ENCODE measurements around the gene LBHD2. TPM values are rescaled to one million over a fixed set of nuclear protein-coding genes. Genes with fewer than 3 reads are reported as not detected.

The LBHD2 gene
- total and polyA plus RNA-seq, 10 donors = 0.52 to 0.55 TPM; not detected in 8

- Histone ChIP-seq H3K4me1 (peaks cover 0 to 12% (median 0%) of the 10 kb centered on the region in 6 donors), H3K27ac (no peak overlapping the region), H3K36me3 (no peaks in the 10 kb centered on the region), H3K4me3 (no peak overlapping the region), H3K27me3 (replicated peaks in 1 of 7) (peaks cover 0 to 10% (median 0%) of the 10 kb centered on the region in 7 donors), H3K9me3 (no peaks in the 10 kb centered on the region)
- TF ChIP-seq CTCF (IDR thresholded peaks at IDR 0.05 in 8 of 11, conservative IDR thresholded peaks at IDR 0.05 in 3 of 11) (no peak), POLR2AphosphoS5 (IDR thresholded peaks at IDR 0.05) (no peak), POLR2A (IDR thresholded peaks at IDR 0.05) (no peak)
- WGBS, 5 donors = 89 to 94% (median 92%) methylated on average over 12 of the region's 12 CpGs
- DNase-seq = peak; percentile 23
- intact Hi-C loops (cut with DNase I; ENCODE audit: low total_unique reads) = no loop called here
Measured at GRCh38 chr14:103064978-103065377, 19.0 kb upstream of the LBHD2 start.

- TF ChIP-seq POLR2A (IDR thresholded peaks at IDR 0.05) (no peak), CTCF (IDR thresholded peaks at IDR 0.05 in 8 of 11, conservative IDR thresholded peaks at IDR 0.05 in 3 of 11) (no peak), POLR2AphosphoS5 (IDR thresholded peaks at IDR 0.05) (no peak)
- Histone ChIP-seq H3K4me3 (no peak overlapping the region), H3K36me3 (no peaks in the 10 kb centered on the region), H3K27ac (peak overlapping the region in 2 of 8 donors; percentile 23 to 27), H3K9me3 (no peaks in the 10 kb centered on the region), H3K27me3 (replicated peaks in 1 of 7) (peaks cover 0 to 10% (median 0%) of the 10 kb centered on the region in 7 donors), H3K4me1 (peaks cover 0 to 19% (median 3%) of the 10 kb centered on the region in 6 donors)
- peak; percentile 34 for DNase-seq
- 76 to 89% (median 82%) methylated on average over 7 of the region's 7 CpGs for WGBS, 5 donors
- intact Hi-C loops (cut with DNase I; ENCODE audit: low total_unique reads) = no loop called here
Measured at GRCh38 chr14:103065861-103066260, 18.1 kb upstream of the LBHD2 start.

- no peak for TF ChIP-seq POLR2A (IDR thresholded peaks at IDR 0.05)
- TF ChIP-seq POLR2AphosphoS5 (IDR thresholded peaks at IDR 0.05) = peak in 1 of 3 donors; percentile 68
- Histone ChIP-seq H3K27ac (peak overlapping the region in 1 of 8 donors; percentile 23), H3K4me1 (peaks cover 0 to 24% (median 7%) of the 10 kb centered on the region in 6 donors), H3K27me3 (replicated peaks in 1 of 7) (peaks cover 0 to 10% (median 0%) of the 10 kb centered on the region in 7 donors), H3K4me3 (no peak overlapping the region), H3K9me3 (no peaks in the 10 kb centered on the region), H3K36me3 (no peaks in the 10 kb centered on the region)
- intact Hi-C loops (cut with DNase I; ENCODE audit: low total_unique reads) = no loop called here
- peak; percentile 35 for DNase-seq
- WGBS, 5 donors = 52 to 78% (median 61%) methylated on average over 9 of the region's 9 CpGs
Measured at GRCh38 chr14:103066399-103066798, 17.6 kb upstream of the LBHD2 start.

- H3K27me3 ChIP-seq (replicated peaks in 1 of 7) = peaks cover 0 to 10% (median 0%) of the 10 kb centered on the region in 7 donors
- no peak overlapping the region for H3K27ac ChIP-seq
- H3K4me1 ChIP-seq = peaks cover 0 to 34% (median 15%) of the 10 kb centered on the region in 6 donors
- intact Hi-C loops (cut with DNase I; ENCODE audit: low total_unique reads) = no loop called here
- DNase-seq = peak; percentile 15
- TF ChIP-seq POLR2AphosphoS5 (IDR thresholded peaks at IDR 0.05) = no peak
- TF ChIP-seq CTCF (IDR thresholded peaks at IDR 0.05 in 8 of 11, conservative IDR thresholded peaks at IDR 0.05 in 3 of 11) = no peak
- TF ChIP-seq POLR2A (IDR thresholded peaks at IDR 0.05) = no peak
- 78 to 89% (median 84%) methylated on average over 8 of the region's 8 CpGs for WGBS, 5 donors
- no peak overlapping the region for H3K4me3 ChIP-seq
- no peaks in the 10 kb centered on the region for H3K9me3 ChIP-seq
- no peaks in the 10 kb centered on the region for H3K36me3 ChIP-seq
Measured at GRCh38 chr14:103067231-103067954, 16.6 kb upstream of the LBHD2 start.
